Stromal cell of bone marrow (primary cell): ENCODE results near the gene PPP1R12C.

Experiments
- DNase-seq: peaks from one replicate; pipeline ENCODE4 v3.0.0-alpha.2; 2012; ENCODE audit warnings: low read depth

PPP1R12C gene

DNA sequence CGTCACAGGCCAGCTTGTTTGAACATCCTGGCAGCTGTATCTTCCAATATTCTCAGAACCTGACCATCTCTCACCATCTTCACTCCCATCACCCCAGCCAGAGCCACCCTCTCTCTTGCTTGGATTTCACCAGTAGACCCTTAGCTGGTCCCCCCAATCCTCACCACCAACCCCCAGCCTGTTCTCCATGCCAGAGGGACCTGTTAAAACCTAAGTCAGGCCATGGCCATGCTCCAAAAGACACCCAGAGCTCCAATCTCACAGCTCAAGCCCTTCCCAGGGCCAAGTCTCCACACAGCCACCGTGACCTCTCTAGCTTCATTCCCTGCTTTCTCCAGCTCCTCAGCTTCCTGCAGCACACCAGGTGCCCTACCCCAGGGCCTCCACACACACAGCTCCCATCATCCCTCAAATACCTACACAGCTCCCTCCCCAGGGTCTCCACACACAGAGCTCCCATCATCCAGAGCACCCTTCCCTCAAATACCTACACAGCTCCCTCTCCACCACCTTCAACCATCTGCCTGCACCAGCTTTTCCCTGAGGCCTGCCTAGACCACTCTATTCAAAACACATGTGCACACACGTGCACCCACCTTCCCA lies 28.0 kb downstream of the PPP1R12C start:
- DNase-seq, result no peak

DNA sequence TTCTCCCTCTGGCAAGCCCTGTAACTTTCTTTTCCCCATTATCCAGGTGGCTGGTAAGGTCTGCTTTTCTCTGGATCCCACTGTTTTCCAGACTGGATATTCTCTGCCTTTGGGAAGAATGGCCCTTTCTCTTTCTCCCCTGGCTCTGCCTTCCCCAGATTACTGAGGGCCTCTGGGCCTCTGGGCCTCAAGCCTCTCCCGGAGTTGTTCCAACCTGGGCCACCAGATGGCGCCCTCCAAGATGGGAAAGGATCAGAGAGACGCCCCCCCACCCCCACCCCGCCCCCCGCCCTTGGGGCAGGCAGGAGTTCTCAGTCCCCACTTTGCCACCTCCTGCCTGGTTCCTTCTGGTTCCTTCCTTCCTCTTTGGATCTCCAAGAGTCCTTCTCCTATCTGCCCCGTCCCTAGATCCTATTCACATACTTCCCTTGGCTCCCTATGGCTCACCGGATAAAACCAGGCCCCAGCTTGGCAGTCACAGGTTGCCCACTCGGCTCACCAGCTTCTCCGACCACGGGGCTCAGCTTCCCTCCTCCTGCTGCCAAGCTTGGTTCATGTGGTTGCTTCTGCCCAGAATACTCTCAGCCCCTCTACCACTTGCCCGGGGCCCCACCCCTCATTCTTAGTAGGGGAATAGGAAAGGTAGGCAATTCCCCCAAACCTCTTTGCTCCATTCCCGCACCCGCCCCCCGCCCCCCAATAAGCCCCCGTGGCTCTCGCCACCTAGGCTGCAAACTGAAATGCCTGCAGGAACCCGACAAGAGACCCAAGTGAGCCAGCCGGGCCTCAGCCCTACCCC lies 28.7 kb downstream of the PPP1R12C start:
- peak; percentile 29 for DNase-seq

DNA sequence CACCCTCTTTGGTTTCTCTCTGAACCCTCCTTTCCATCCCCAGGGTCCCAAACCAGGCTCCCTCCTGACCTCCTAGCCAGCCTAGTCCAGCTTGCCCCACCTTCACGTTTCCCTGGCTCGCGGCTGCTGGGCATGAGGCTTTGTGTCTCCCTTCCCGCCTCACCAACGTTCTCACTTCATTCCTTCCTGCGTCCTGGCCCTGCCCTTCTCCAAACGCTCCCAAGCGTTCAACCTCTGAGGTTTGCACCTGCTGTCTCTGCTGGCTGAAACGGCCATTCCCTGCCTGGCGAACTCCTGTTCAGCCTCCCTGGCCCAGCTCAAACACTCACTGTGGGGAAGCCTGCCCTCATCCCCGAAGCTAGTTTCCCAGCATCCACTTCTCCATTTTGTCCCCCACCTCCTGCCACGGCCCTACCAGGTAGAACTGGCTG lies 29.4 kb downstream of the PPP1R12C start:
- DNase-seq, result no peak

DNA sequence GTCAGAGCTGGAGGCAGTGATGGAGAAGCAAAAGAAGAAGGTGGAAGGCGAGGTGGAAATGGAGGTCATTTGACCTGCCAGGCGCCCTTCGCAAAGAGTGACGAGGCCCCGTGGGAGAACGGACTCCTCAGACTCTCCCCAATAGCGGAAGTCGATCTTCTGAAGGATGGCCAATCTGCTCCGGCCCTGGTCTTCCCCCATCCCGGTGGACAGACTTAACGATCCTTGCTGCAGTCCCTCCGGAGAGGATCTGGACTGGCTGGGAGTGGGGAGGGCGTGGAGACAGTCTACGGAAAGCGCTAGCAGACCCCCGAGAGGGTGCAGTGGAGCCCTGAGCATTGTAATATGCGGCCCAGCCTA lies 29.9 kb downstream of the PPP1R12C start:
- no peak for DNase-seq

DNA sequence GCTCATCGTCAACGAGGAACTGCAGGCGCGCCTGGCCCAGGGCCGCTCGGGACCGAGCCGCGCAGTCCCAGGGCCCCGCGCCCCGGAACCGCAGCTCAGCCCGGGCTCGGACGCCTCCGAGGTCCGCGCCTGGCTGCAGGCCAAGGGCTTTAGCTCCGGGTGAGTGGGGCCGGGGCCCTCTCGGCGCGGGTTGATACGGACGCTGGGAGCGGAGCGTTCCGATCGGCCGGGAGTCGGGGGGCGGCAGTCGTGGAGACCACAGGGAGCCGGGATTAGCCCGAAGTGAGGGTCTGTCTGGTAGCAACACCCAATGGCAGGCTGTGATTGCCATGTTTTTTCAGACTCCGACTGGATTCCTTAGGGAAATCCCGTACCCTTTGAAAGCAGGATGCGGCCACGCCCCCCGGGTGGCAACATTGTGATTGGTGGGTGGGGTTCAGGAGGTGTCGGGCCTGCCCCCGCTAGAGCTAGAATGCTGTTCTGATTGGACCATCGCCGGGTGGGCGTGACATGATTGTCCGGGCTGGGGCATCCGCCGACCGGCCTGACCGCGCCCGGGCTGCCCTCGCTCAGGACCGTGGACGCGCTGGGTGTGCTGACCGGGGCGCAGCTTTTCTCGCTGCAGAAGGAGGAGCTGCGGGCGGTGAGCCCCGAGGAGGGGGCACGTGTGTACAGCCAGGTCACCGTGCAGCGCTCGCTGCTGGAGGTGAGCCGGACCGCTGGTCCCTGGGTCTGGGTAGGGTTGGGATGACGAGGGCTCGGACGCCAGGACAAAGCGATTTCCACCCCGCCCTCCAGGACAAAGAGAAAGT lies 30.5 kb downstream of the PPP1R12C start:
- peak; percentile 80 for DNase-seq

DNA sequence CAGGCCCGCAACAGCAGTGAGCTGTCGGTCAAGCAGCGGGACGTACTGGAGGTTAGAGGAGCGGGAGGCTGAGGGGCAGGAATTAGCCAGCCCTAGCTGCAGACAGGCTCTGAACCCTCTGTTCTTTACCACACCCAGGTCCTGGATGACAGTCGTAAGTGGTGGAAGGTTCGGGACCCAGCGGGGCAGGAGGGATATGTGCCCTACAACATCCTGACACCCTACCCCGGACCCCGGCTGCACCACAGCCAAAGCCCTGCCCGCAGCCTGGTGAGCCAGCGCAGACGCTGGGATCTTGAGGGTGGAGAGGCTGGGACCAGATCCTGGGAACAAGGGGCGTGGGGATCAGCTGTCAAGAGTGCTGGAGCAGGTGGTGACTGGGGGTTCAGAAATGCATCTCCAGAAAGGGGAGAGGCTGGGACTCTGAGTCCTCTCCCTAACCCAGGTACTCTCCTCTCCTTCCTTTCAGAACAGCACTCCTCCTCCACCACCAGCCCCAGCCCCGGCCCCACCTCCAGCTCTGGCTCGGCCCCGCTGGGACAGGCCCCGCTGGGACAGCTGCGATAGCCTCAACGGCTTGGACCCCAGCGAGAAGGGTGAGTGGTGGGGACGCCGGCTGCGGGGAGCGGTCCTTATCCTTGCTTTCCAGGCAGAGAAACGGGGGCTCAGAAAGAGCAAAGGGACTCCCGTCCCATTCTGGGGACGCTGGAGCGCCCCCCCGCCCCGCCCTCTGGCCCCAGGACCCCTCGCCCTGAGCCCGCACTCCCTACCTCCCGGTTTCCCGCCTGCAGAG lies 31.3 kb downstream of the PPP1R12C start:
- no peak for DNase-seq

DNA sequence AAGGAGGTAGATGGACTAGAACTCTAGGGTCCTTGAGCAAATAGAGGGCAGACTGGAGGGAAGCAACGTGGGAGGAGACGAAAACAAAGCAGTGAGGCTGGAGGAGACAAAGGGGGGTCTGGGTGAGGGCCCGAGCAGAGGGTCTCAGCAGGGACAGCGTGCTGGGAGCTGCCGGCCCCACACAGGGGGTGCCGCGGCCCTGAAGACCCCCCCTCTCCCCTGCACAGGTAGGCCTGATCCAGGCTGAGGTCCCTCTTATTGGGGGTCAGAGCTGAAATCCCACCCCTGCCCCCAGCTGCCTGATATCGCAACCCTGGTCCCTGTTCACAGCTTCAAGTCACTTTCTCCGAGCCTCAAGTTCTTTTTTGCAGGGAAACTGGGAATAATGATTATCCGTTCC lies 33.0 kb downstream of the PPP1R12C start:
- DNase-seq, result no peak

DNA sequence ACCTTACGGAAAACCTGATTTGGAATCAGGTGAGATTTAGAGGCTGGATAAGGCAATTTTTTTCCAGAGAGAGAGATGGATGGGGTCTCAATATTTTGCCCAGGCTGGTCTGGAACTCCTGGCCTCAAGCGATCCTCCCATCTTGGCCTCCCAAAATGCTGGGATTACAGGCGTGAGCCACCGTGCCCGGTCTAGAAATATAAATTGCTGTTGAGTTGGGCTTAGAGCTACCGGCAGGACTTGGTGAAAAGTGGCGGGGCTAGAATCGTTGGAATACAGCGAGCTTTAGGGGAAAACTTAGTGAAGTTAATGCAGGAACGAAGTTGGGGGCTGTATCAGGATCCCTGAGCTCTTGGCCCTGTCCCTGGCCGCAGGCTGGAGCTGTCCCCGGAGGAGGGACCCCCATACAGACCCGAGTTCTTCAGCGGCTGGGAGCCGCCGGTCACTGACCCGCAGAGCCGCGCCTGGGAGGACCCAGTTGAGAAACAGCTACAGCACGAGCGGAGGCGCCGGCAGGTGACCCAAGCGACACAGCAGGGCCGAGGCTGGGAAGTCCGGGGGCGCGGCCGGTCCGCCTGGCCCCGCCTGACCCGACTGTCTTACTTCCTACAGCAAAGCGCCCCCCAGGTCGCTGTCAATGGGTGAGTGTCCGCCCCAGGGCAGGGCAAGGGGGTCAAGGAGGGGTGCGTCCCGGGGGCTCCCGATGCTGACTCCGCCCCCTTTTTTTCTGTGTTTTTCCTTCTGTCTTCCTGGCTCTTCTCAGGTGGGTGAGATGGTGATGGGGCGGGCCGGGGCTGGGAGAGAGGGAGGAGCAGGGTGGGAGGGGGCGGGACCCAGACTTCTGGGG lies 34.2 kb downstream of the PPP1R12C start:
- no peak for DNase-seq

DNA sequence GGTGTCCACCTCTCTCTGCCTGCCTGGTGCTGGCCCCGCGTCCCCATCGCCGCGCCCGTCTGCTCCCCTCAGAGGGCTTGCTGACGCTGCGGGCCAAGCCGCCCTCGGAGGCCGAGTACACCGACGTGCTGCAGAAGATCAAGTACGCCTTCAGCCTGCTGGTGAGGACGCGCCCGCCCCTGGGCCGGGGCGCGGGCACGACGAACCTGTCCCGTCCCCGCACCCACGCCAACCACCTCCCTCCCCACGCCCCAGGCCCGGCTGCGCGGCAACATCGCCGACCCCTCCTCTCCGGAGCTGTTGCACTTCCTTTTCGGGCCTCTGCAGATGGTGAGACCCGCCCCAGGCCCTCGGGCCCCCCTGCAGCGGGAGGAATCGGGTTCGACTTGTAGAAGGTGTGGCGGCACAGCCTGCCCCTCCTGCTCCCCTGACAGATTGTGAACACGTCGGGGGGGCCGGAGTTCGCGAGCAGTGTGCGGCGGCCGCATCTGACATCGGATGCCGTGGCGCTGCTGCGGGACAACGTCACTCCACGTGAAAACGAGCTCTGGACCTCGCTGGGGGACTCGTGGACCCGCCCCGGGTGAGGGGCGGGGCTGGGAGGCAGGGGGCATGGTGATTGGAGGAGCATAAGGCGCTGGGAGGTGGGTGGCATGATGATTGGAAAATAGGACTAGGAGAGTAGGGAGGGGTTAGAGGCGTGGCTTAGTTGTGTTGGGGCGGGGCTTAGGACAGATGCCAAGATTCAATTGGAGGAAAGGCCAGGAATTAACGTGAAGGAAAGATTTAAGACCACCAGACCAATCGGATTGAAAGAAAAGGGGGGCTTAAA lies 35.2 kb downstream of the PPP1R12C start:
- DNase-seq, result no peak

DNA sequence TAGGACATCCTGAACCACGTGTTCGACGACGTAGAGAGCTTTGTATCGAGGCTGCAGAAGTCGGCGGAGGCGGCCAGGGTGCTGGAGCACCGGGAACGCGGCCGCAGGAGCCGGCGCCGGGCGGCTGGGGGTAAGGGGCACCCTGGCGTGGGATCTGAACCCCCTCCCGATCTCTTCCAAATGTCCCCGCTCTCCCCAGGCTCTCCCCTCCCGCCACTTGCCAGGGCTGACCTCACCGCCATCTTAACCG lies 35.7 kb downstream of the PPP1R12C start:
- DNase-seq, result no peak

DNA sequence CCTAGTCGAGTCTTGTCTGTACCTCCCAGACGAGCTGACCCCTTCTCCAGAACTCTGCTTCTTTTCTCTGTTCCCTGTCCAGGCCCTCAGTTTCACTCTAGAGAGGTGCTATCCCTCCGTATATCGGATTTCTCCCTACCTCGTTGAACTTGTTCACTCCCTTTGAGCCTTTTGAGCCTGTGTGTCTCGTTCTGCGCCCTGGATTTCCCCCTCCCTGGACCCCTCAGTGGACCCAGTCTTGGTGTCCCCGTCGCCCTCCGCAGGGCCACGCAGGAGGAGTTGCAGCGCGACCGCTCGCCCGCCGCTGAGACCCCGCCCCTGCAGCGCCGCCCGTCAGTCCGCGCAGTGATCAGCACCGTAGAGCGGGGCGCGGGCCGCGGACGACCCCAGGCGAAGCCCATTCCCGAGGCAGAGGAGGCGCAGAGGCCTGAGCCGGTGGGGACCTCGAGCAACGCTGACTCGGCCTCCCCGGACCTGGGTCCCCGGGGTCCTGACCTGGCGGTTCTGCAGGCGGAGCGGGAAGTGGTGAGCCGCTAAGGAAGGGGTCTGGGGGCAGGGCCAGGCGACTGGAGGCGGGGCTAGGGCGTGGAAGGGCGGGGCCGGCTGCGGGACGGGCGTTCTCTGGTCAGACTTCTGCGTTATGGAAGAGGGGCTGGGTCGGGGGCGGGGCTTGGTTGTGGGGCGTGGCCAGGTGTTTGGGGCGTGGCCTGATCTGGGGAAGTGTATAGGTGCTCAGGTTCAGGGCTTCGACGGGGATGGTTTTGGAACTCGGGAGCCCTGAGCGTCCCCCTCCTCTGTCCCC lies 36.3 kb downstream of the PPP1R12C start:
- DNase-seq, result no peak

DNA sequence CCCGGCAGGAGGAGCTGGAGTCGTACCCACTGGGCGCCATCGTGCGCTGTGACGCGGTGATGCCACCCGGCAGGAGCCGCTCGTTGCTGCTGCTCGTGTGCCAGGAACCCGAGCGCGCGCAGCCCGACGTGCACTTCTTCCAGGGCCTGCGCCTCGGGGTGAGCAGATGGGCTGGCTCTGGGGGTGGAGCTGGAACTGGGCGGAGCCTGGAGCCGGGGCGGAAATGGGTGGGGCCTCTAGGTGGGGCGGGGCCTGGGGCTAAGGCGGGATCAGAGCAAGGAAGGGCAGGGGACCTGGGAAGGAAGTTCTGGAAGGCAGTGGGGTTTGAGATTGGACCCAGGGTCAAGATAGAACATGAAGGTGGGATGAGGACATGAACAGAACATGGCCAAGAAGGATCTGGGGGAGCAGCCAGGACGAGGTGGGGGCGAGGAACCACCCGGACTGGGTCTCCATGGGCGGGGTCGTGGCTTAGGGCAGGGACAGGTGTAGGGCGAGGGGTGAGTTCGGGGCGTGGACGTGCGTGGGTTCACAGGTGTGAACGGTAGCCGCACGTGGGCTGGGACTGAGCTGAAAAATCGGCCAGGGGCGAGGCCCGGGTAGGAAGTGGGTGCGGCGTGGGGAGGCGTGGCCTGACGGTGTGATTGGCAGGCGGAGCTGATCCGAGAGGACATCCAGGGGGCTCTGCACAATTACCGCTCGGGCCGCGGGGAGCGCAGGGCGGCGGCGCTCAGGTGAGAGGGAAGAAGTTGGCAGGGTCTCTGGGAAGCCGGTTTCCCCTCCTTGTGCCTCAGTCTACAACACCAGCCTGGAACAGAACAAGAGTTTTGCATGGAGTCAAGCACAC lies 37.1 kb downstream of the PPP1R12C start:
- DNase-seq, result no peak

DNA sequence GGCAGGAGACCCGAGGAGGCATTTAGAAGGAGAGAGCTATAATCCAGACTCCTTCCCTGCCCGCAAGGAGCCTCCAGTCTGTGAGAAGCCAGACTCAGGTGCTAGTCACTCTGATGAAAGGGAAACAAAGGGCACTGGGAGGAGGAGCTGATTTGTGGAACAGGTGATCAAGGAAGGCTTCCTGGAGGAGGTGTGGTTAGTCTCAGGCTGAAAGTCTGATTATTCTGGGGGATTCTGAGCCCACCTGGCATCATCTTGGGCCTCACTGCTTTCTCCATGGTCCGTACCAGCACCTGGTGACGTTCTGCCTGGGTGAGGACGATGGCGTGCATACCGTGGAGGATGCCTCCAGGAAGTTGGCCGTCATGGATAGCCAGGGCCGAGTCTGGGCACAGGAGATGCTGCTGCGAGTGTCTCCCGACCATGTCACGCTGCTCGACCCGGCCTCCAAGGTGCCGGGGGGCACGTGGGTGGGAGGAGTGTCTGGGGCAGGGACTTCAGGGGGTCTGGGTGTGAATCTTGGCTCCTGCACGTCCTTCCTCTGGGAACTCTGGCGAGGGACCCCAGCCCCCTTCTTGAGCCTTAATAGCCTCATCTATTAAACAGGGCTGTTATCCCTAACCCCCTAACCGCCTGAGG lies 37.9 kb downstream of the PPP1R12C start:
- no peak for DNase-seq

DNA sequence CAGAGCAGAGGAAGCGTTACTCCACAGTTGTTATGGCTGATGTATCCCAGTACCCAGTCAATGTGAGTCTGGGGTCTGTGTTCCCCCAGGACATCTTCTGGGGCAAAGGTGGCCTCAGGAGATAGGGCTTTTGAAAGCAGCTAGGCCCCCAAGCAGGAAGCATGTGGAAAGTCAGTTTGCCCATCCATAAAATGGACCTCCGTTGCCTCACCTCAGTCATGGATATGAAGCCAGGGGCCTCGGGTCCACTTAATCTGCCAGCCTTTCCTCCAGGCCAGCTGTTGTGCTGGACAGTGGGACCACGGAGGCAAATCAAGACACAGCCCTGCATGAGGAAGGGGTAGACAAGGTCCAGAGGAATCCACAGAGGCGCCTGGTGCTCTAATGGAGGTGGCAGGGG lies 38.4 kb downstream of the PPP1R12C start:
- no peak for DNase-seq

DNA sequence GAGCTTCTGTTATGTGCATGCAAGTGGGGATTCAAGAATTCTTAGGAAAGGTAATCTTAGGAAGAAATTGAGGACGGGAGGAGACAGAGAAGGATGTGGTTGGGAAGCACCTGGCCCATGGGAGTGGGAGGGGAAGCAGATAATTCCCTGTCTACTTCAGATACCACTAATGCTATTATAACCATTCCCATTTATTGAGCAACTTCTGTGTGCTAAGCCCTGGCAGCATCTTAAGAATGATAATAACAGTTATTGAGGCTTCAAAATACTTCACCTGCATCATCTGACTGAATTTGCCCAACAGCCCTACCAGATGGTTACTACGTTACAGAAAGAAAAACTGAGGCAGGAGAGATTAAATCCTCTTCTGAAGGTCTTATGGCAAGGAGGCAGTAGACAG lies 40.3 kb downstream of the PPP1R12C start:
- DNase-seq, result no peak

DNA sequence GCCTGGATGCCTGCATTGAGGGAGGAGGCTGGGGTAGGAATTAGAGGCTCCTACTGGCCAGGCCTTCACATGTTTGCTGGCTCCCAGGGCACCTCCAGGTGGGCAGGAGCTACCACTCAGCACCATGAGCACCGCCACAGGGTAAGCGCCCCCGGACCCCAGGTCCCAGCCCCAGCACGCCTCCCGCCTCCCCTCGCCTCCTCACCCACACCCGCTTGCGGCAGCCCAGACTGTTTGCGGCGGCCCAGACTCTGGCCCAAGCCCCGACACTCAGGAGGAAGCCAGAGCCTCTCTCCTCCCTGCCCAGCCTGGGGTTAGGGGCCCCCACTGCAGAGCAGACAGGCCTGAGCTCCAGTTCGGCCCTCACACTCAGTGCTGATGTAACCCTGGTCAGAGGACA lies 41.1 kb downstream of the PPP1R12C start:
- DNase-seq, result no peak

DNA sequence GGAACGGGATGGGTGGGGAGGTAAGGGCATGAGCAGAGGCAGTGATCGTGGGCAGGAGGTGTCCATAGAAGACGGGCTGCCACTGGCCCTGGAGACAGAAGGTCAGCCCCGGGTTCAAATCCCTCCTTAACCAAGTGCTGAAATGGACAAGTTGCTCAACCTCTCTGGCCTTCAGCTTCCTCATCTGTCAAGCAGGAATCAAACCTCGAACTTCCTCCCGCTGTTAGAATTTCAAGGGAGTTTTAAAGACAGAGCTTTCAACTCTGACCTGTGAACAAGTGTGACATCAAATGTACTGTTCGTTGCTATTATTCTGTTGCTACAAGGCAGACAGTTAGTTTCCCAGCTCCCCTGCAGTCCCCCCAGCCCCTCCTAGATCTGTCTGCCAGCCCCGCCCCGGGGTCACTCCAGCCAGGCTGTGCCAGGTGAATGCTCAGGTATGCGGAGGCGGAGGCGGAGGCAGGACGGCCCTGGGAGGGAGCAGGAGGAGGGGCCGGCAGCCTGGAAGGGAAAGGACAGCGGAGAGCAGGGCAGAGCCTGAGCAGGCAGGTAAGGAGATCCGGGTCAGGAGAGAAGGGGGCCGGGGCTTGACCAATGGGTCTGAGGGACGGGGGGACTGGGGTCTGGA lies 42.0 kb downstream of the PPP1R12C start, which contains the start of gene EPS8L1:
TSS of gene EPS8L1 (plus strand) at position 499 of the 628 bp plus-strand sequence. CDS start 576 bp downstream, outside the sequence.
- no peak for DNase-seq

DNA sequence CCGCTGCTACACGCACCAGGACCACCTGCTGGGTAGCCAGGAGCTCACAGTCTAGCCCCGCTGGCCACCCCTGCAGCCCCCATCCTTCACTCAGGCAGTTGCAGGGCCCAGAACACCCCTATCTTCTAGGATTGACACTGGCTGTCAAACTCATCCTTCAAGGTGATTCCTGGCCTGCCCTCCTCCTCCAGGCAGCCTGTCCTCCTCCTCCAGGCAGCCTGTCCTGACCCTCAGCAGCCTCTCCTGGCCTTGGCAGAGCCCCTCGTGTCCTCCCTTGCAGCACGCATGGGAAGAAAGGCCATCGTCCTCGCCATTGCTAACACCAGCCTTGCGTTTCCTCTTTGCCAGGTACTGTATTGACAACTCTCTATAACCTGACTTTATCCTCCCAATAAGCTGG lies 45.5 kb downstream of the PPP1R12C start:
- no peak for DNase-seq
